ENCODE measurements around the gene PTPRB. TPM values are rescaled to one million over a fixed set of nuclear protein-coding genes. Genes with fewer than 3 reads are reported as not detected.

Gene PTPRB
- polyA plus RNA-seq, 2 of the 4 experiments (the other 2 are of a cell fraction), result 0.34 to 0.57 TPM

DNA sequence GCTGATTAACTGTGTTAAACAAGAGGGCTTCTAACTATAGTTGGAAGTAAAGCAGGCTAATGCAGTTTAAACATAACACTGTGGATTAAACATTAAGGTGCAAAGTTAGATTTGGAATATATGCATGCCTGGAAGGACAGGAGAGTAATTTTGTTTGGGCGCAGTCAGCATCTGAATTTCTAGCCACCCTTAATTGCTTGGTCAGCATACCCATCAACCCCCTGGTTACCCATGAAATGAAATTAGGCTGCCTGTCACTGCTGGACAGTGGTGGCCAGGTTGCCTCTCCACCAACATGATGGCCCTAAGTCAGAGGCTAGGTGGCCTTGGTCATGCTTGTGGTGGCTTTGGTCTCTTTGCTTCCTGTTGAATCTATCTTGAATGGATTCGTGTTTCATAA lies 30.0 kb upstream of the PTPRB start:
- H3K27ac ChIP-seq, result no peak overlapping the region
- FAIRE-seq (no peak), ATAC-seq (no peak), DNase-seq (ENCODE audit: low read depth in 1 of 2, low spot score in 1 of 2) (no peak)
- ChIA-PET CTCF (no interaction called here), POLR2A (no interaction called here)
- no peak overlapping the region for H3K4me2 ChIP-seq
- TF ChIP-seq POLR2AphosphoS2 (conservative IDR thresholded peaks at IDR 0.05; ENCODE audit: low read length) (no peak), GATA3 (IDR thresholded peaks at IDR 0.05; ENCODE audit: borderline replicate concordance) (no peak), MAFK (IDR thresholded peaks at IDR 0.05; ENCODE audit: partially characterized antibody) (peak; percentile 58), PHF8 (IDR thresholded peaks at IDR 0.05; ENCODE audit: borderline replicate concordance, low read depth) (no peak), TP53 (CRISPR knock-in tag; IDR thresholded peaks at IDR 0.05) (no peak), HDAC2 (IDR thresholded peaks at IDR 0.05) (no peak)
- TF ChIP-seq, protein P1, sequence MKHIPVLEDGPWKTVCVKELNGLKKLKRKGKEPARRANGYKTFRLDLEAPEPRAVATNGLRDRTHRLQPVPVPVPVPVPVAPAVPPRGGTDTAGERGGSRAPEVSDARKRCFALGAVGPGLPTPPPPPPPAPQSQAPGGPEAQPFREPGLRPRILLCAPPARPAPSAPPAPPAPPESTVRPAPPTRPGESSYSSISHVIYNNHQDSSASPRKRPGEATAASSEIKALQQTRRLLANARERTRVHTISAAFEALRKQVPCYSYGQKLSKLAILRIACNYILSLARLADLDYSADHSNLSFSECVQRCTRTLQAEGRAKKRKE (CRISPR knock-in tag; IDR thresholded peaks at IDR 0.05; ENCODE audit: low read depth), result no peak
- no peaks in the 10 kb centered on the region for H3K9me3 ChIP-seq
- 55% methylated on average over 2 of the region's 2 CpGs for WGBS (ENCODE audit: missing lambda C conversion rate)
- no peak overlapping the region for H3K4me3 ChIP-seq
- no peaks in the 10 kb centered on the region for H3K4me1 ChIP-seq

DNA sequence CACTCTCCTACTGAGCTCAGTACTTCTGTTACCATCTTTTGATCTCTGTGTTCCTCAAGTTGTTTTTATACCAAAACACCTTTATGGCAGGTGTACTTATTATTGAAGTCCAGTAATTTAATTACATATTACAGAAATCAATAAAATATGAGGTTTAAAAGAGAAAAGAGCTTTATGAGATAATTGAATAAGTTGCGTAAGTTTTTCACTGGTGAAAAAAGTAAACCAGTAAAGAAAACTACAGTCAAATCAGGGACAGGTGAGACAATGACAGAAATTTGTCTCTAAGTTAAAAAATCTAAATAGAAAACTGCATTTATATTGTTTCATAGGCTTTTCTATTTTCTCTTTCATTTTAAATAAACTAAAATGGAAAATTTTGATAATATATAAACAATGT lies 29.1 kb upstream of the PTPRB start:
- H3K27ac ChIP-seq, result no peak overlapping the region
- ATAC-seq (no peak), FAIRE-seq (no peak), DNase-seq (ENCODE audit: low read depth in 1 of 2, low spot score in 1 of 2) (no peak)
- ChIA-PET CTCF (interaction anchor here (0.6 kb wide), 1 partner anchor 12 kb away, joined by 3 read pairs; no protein-coding TSS in a partner anchor), POLR2A (no interaction called here)
- H3K4me2 ChIP-seq, result no peak overlapping the region
- H3K4me3 ChIP-seq, result no peak overlapping the region
- H3K9me3 ChIP-seq, result no peaks in the 10 kb centered on the region
- TF ChIP-seq BHLHE40 (IDR thresholded peaks at IDR 0.05; ENCODE audit: low read depth, low read length) (no peak), RARB (CRISPR knock-in tag; IDR thresholded peaks at IDR 0.05) (no peak), JUN (IDR thresholded peaks at IDR 0.05) (no peak), FOSL2 (IDR thresholded peaks at IDR 0.05) (no peak), FOSL2 (CRISPR knock-in tag; IDR thresholded peaks at IDR 0.05) (no peak), CHD2 (IDR thresholded peaks at IDR 0.05; ENCODE audit: low read length, partially characterized antibody) (no peak)
- peaks cover 5% of the 10 kb centered on the region; the same call in 1 of the 3 replicates for H3K4me1 ChIP-seq
- WGBS (ENCODE audit: missing lambda C conversion rate), result 87% methylated on average over 1 of the region's 1 CpG

DNA sequence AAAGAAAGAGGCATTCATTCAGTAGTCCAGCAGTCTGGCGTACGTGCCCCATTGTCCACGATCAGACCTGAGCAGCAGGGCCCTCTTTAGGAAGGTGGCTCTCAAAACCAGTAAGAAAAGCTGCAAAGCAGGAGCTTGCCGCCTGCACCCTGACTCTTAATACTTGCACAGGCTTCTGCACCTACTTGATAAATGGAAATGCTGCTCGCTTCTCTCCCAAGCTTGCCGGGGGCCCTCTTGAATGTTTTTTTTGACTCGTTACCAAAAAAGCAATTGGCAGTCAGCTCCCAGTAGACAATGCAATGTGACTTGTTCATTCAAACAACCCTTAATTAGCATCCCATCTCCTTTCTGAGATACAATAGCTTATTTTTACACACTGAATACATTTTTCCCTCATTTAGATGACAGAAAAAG lies 27.2 kb upstream of the PTPRB start:
- no peak for ATAC-seq
- 75% methylated on average over 7 of the region's 7 CpGs for WGBS (ENCODE audit: missing lambda C conversion rate)
- POLR2A ChIA-PET, result no interaction called here

DNA sequence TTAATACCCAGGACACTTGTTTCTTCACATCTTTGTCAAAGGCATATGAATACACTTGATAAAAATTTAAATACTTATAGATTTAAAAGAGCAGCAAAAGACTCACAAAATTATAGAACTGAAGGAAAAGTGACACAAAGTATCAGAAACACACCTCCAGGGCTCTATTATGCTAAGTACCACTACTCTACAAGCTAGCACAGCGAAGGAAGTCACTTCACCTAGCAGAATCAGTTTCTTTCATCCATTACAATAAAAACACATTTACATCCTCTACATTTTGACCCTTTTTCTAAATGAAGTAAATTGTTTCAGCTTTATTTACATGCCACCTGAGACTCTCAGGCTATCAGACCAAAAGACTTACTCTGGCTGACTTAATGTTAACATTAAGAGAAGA lies 26.6 kb upstream of the PTPRB start:
- CTCF ChIA-PET, result no interaction called here
- POLR2A ChIA-PET, result no interaction called here
- Histone ChIP-seq H3K4me3 (no peak overlapping the region), H3K9me3 (no peaks in the 10 kb centered on the region), H3K4me1 (peaks cover 14% of the 10 kb centered on the region; the same call in 2 of the 3 replicates), H3K4me2 (no peak overlapping the region), H3K27ac (no peak overlapping the region)
- TF ChIP-seq FOXS1 (CRISPR knock-in tag; IDR thresholded peaks at IDR 0.05) (no peak), RARB (CRISPR knock-in tag; IDR thresholded peaks at IDR 0.05) (no peak), NPAS2 (CRISPR knock-in tag; IDR thresholded peaks at IDR 0.05; ENCODE audit: borderline replicate concordance) (no peak), GATA3 (IDR thresholded peaks at IDR 0.05; ENCODE audit: borderline replicate concordance) (no peak), POLR2A (IDR thresholded peaks at IDR 0.05; ENCODE audit: low read length) (no peak), CHD2 (IDR thresholded peaks at IDR 0.05; ENCODE audit: low read length, partially characterized antibody) (no peak), HOXA7 (CRISPR knock-in tag; IDR thresholded peaks at IDR 0.05) (no peak), CHD4 (IDR thresholded peaks at IDR 0.05; ENCODE audit: borderline replicate concordance) (no peak), MAFK (IDR thresholded peaks at IDR 0.05; ENCODE audit: partially characterized antibody) (no peak)
- TF ChIP-seq, protein P2, sequence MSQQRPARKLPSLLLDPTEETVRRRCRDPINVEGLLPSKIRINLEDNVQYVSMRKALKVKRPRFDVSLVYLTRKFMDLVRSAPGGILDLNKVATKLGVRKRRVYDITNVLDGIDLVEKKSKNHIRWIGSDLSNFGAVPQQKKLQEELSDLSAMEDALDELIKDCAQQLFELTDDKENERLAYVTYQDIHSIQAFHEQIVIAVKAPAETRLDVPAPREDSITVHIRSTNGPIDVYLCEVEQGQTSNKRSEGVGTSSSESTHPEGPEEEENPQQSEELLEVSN (IDR thresholded peaks at IDR 0.05; ENCODE audit: borderline replicate concordance, low read depth), result no peak
- ATAC-seq (no peak), FAIRE-seq (no peak), DNase-seq (ENCODE audit: low read depth in 1 of 2, low spot score in 1 of 2) (no peak)
- WGBS (ENCODE audit: missing lambda C conversion rate), result 81% methylated on average over 1 of the region's 1 CpG

More for the DNA sequence above, 27.2 kb upstream of the PTPRB start:
- Histone ChIP-seq H3K9me3 (no peaks in the 10 kb centered on the region), H3K4me1 (peaks cover 14% of the 10 kb centered on the region; the same call in 2 of the 3 replicates), H3K4me2 (no peak overlapping the region), H3K4me3 (no peak overlapping the region), H3K27ac (no peak overlapping the region)
- no peak for DNase-seq (ENCODE audit: low read depth in 1 of 2, low spot score in 1 of 2)
- CTCF ChIA-PET, result no interaction called here
- FAIRE-seq, result no peak
- TF ChIP-seq HOXA7 (CRISPR knock-in tag; IDR thresholded peaks at IDR 0.05) (no peak), HOXB5 (CRISPR knock-in tag; IDR thresholded peaks at IDR 0.05) (no peak), FOSL2 (IDR thresholded peaks at IDR 0.05) (no peak), FOSL2 (CRISPR knock-in tag; IDR thresholded peaks at IDR 0.05) (no peak), RARB (CRISPR knock-in tag; IDR thresholded peaks at IDR 0.05) (no peak), SREBF2 (IDR thresholded peaks at IDR 0.05) (no peak), HOXB13 (CRISPR knock-in tag; IDR thresholded peaks at IDR 0.05; ENCODE audit: low read depth) (no peak), CEBPB (IDR thresholded peaks at IDR 0.05) (no peak), CBX8 (IDR thresholded peaks at IDR 0.05) (no peak)
- TF ChIP-seq, protein P3, sequence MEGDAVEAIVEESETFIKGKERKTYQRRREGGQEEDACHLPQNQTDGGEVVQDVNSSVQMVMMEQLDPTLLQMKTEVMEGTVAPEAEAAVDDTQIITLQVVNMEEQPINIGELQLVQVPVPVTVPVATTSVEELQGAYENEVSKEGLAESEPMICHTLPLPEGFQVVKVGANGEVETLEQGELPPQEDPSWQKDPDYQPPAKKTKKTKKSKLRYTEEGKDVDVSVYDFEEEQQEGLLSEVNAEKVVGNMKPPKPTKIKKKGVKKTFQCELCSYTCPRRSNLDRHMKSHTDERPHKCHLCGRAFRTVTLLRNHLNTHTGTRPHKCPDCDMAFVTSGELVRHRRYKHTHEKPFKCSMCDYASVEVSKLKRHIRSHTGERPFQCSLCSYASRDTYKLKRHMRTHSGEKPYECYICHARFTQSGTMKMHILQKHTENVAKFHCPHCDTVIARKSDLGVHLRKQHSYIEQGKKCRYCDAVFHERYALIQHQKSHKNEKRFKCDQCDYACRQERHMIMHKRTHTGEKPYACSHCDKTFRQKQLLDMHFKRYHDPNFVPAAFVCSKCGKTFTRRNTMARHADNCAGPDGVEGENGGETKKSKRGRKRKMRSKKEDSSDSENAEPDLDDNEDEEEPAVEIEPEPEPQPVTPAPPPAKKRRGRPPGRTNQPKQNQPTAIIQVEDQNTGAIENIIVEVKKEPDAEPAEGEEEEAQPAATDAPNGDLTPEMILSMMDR (IDR thresholded peaks at IDR 0.05), result no peak
